IMR-90 (cell line): ENCODE data around the gene NCKIPSD. TPM values are rescaled to one million over a fixed set of nuclear protein-coding genes. Genes with fewer than 3 reads are reported as not detected.
A peak's percentile ranks its signal among the peaks of the same experiment; 100 is the strongest.

ENCODE experiments used
- ATAC-seq: fragments of 200-7000 bp; cut with Tn5 transposase; 2 replicates; pipeline ENCODE4 v1.9.1; 2020; ENCODE audit warnings: low read depth, mild to moderate bottlenecking, moderate library complexity
- BruUV-seq: library from RNA; stranded (reverse); fragments of 400-500 nt; replicated peaks from 2 replicates; lab custom pipeline; 2021; lab: Mats Ljungman, UMichigan
- CTCF ChIA-PET: fragments of 300-600 bp; formaldehyde crosslinking; extraction: SDS; loops from one replicate; lab custom pipeline; 2021; ENCODE audit warnings: antibody characterized with exemption; lab: Yijun Ruan, JAX
- POLR2A ChIA-PET: fragments of 300-600 bp; sonication (Branson Sonifier 250); formaldehyde crosslinking; loops from one replicate; lab custom pipeline; 2022; ENCODE audit warnings: antibody characterized with exemption; ENCODE audit not compliant: unreplicated experiment; lab: Charles Lee
- DNase-seq: peaks from one replicate; pipeline ENCODE4 v3.0.0; 2013
- H2AFZ ChIP-seq: replicated peaks from 2 replicates; pipeline ENCODE3; 2013; ENCODE audit warnings: low read length, mild to moderate bottlenecking; ENCODE audit not compliant: poor library complexity
- H2AK5ac ChIP-seq: 2 replicates; pipeline ENCODE4 v1.6.1; 2013; ENCODE audit warnings: low read depth, low read length, inconsistent platforms
- H2AK9ac ChIP-seq: replicated peaks from 2 replicates; pipeline ENCODE3; 2013; ENCODE audit warnings: mild to moderate bottlenecking, low read depth, low read length, moderate library complexity; ENCODE audit not compliant: poor library complexity
- H2BK120ac ChIP-seq: 2 replicates; pipeline ENCODE4 v1.6.1; 2013; ENCODE audit warnings: low read depth, low read length, inconsistent platforms
- H2BK15ac ChIP-seq: 3 replicates; pipeline ENCODE4 v1.6.1; 2013; ENCODE audit warnings: low read depth, low read length, inconsistent platforms
- H2BK20ac ChIP-seq: 2 replicates; pipeline ENCODE4 v1.6.1; 2013; ENCODE audit warnings: low read depth, mild to moderate bottlenecking, inconsistent platforms, low read length, moderate library complexity
- H2BK5ac ChIP-seq: 2 replicates; pipeline ENCODE4 v1.6.1; 2013; ENCODE audit warnings: mild to moderate bottlenecking, low read depth, low read length, inconsistent platforms; ENCODE audit not compliant: poor library complexity, severe bottlenecking
- H3K14ac ChIP-seq: replicated peaks from 2 replicates; pipeline ENCODE4 v1.6.1; 2013; ENCODE audit warnings: low read depth, low read length, inconsistent platforms
- H3K18ac ChIP-seq: 2 replicates; pipeline ENCODE4 v1.6.1; 2013; ENCODE audit warnings: low read depth, low read length, control low read depth
- H3K23ac ChIP-seq: 2 replicates; pipeline ENCODE4 v1.6.1; 2013; ENCODE audit warnings: low read depth, low read length, inconsistent platforms
- H3K27ac ChIP-seq: 2 replicates; pipeline ENCODE4 v1.5.1; 2013; ENCODE audit warnings: mild to moderate bottlenecking, control low read depth, low read length; ENCODE audit not compliant: insufficient read depth
- H3K27me3 ChIP-seq: 2 replicates; pipeline ENCODE4 v1.6.1; 2013; ENCODE audit warnings: low read length; ENCODE audit not compliant: control insufficient read depth, insufficient read depth
- H3K36me3 ChIP-seq: 2 replicates; pipeline ENCODE4 v1.6.1; 2013; ENCODE audit warnings: low read length, mixed read lengths; ENCODE audit not compliant: control insufficient read depth, insufficient read depth
- H3K4ac ChIP-seq: 2 replicates; pipeline ENCODE4 v1.6.1; 2013; ENCODE audit warnings: low read depth, low read length, inconsistent platforms
- H3K4me1 ChIP-seq: 2 replicates; pipeline ENCODE4 v1.6.1; 2013; ENCODE audit warnings: low read length, mixed read lengths; ENCODE audit not compliant: control insufficient read depth, insufficient read depth
- H3K4me2 ChIP-seq: 2 replicates; pipeline ENCODE4 v1.6.1; 2013; ENCODE audit warnings: low read depth, mild to moderate bottlenecking, control low read depth, low read length, moderate library complexity
- H3K4me3 ChIP-seq: 2 replicates; pipeline ENCODE4 v1.5.1; 2013; ENCODE audit warnings: low read depth, mild to moderate bottlenecking, control low read depth, low read length, moderate library complexity; ENCODE audit not compliant: insufficient read depth
- H3K56ac ChIP-seq: 2 replicates; pipeline ENCODE4 v1.6.1; 2013; ENCODE audit warnings: low read length, inconsistent platforms; ENCODE audit not compliant: insufficient read depth; ENCODE audit errors: extremely low read depth
- H3K79me1 ChIP-seq, 2 experiments: 2 replicates each; pipeline ENCODE4 v1.6.1; 2013; ENCODE audit warnings: low read length in 2 of 2, inconsistent platforms in 1 of 2, low read depth in 1 of 2
- H3K9ac ChIP-seq: 2 replicates; pipeline ENCODE4 v1.6.1; 2013; ENCODE audit warnings: low read depth, low read length, control low read depth
- H3K9me1 ChIP-seq: 2 replicates; pipeline ENCODE4 v1.6.1; 2013; ENCODE audit warnings: low read length, inconsistent platforms; ENCODE audit not compliant: insufficient read depth
- H3K9me3 ChIP-seq: 2 replicates; pipeline ENCODE4 v1.6.1; 2013; ENCODE audit warnings: low read length; ENCODE audit not compliant: control insufficient read depth, insufficient read depth
- H4K20me1 ChIP-seq: 2 replicates; pipeline ENCODE4 v1.6.1; 2013; ENCODE audit warnings: low read length, inconsistent platforms; ENCODE audit not compliant: insufficient read depth
- H4K5ac ChIP-seq: 2 replicates; pipeline ENCODE4 v1.6.1; 2013; ENCODE audit warnings: mild to moderate bottlenecking, low read depth, low read length, control low read depth
- H4K8ac ChIP-seq, 2 experiments: 2 replicates each; pipeline ENCODE4 v1.6.1; 2013; ENCODE audit warnings: low read depth in 2 of 2, low read length in 2 of 2, control low read depth in 1 of 2, inconsistent platforms in 1 of 2
- H4K91ac ChIP-seq: 2 replicates; pipeline ENCODE4 v1.6.1; 2013; ENCODE audit warnings: low read depth, low read length, inconsistent platforms; ENCODE audit not compliant: insufficient read depth
- CHD1 ChIP-seq: IDR thresholded peaks from 2 replicates; pipeline ENCODE4 v1.6.1; 2012; ENCODE audit warnings: low read depth, low read length, improper control_type of control experiment
- ELK1 ChIP-seq: fragments of 150-350 bp; IDR thresholded peaks from 2 replicates; pipeline ENCODE4 v1.6.1; 2016; ENCODE audit warnings: low read depth, mild to moderate bottlenecking, low read length, moderate library complexity, borderline replicate concordance
- NFE2L2 ChIP-seq: fragments of 150-350 bp; IDR thresholded peaks from 2 replicates; pipeline ENCODE4 v1.6.1; 2016; ENCODE audit warnings: low read depth, mild to moderate bottlenecking, low read length
- RAD21 ChIP-seq: IDR thresholded peaks from 2 replicates; pipeline ENCODE4 v1.6.1; 2012; ENCODE audit warnings: low read length, improper control_type of control experiment
- WGBS, 2 experiments: methylation state at CpG; one replicate each; pipeline versions ENCODE4 v1.1.5 to v1.1.7; 2013; ENCODE audit warnings: missing lambda C conversion rate in 2 of 2; ENCODE audit not compliant: insufficient read length in 1 of 2; ENCODE audit errors: extremely low coverage in 2 of 2; 5-methylcytosine and 5-hydroxymethylcytosine counted together
- dilution Hi-C: fragments of 300-500 bp; cut with HindIII; formaldehyde crosslinking; loops from one replicate; pipeline ENCODE4 v1.14.3; 2018; ENCODE audit warnings: low sequenced_read_pairs; ENCODE audit not compliant: unreplicated experiment
- in situ Hi-C: fragments of 300-500 bp; cut with MboI; formaldehyde crosslinking; loops from 3 replicates; pipeline ENCODE4 v1.14.3; 2019; ENCODE audit warnings: low sequenced_read_pairs, inconsistent platforms, mixed read lengths
- intact Hi-C: fragments of 100-400 bp; cut with micrococcal nuclease; formaldehyde crosslinking; loops from 2 replicates; pipeline ENCODE4 v1.10.0; 2022
- polyA plus RNA-seq, 3 experiments: library from polyadenylated mRNA; depleted of rRNA; stranded (reverse); fragments of >200 nt; gene quantifications; 2 replicates each; pipeline ENCODE4 v1.2.3, GENCODE V29; 2012; ENCODE audit warnings: low replicate concordance in 1 of 3
- total RNA-seq: library from RNA; depleted of rRNA; stranded (reverse); fragments of >200 nt; gene quantifications from 2 replicates; pipeline ENCODE4 v1.2.3, GENCODE V29; 2012

Gene NCKIPSD
- total and polyA plus RNA-seq, 2 of the 4 experiments (the other 2 are of a cell fraction), result 21.0 to 38.3 TPM

- H3K4me3 ChIP-seq, result peak overlapping the region; percentile 99
- H4K8ac ChIP-seq, result peak overlapping the region; percentile 65 to 91
- peak overlapping the region; percentile 99 for H2AK9ac ChIP-seq
- intact Hi-C loops (loop anchor here (2.0 to 5.0 kb wide), 2 partner anchors 50 to 218 kb away; partner anchors contain the start of gene SLC26A6), in situ Hi-C loops (no loop called here), dilution Hi-C loops (no loop called here)
- peak overlapping the region; percentile 26 for H3K18ac ChIP-seq
- H3K23ac ChIP-seq, result peak overlapping the region; percentile 95
- CTCF ChIA-PET, result interaction anchor here (1.0 kb wide), 1 partner anchor 22 kb away, joined by 4 read pairs; no protein-coding TSS in a partner anchor
- H4K91ac ChIP-seq, result peak overlapping the region; percentile 93
- 7% methylated on average over 8 of the region's 13 CpGs; no CpG with 5 or more reads in 1 of the 2 experiments for WGBS, 2 experiments
- peak overlapping the region; percentile 99 for H3K9ac ChIP-seq
- H2AK5ac ChIP-seq, result peak overlapping the region; percentile 90
- H3K27me3 ChIP-seq, result no peaks in the 10 kb centered on the region
- DNase-seq (no peak), ATAC-seq (no peak)
- H2BK20ac ChIP-seq, result peak overlapping the region; percentile 41; the same call in 1 of the 2 replicates
- peak overlapping the region; percentile 100 for H2AFZ ChIP-seq
- peak overlapping the region; percentile 83 for H3K4ac ChIP-seq
- peak overlapping the region; percentile 67 for H4K5ac ChIP-seq
- BruUV-seq, result no TSS peak
- H4K20me1 ChIP-seq, result peaks cover 44% of the 10 kb centered on the region
- POLR2A ChIA-PET, result no interaction called here
- peak overlapping the region; percentile 49; the same call in 1 of the 2 replicates for H3K56ac ChIP-seq
- TF ChIP-seq NFE2L2, result no peak
- no peak for TF ChIP-seq CHD1
- TF ChIP-seq RAD21, result no peak
- no peak for TF ChIP-seq ELK1
- peaks cover 48% of the 10 kb centered on the region for H3K9me1 ChIP-seq
- peak overlapping the region; percentile 53; the same call in 2 of the 3 replicates for H2BK15ac ChIP-seq
- no peaks in the 10 kb centered on the region for H3K9me3 ChIP-seq
- peak overlapping the region; percentile 84 for H3K4me2 ChIP-seq
- peak overlapping the region; percentile 97 for H3K27ac ChIP-seq
- H3K79me1 ChIP-seq, result peaks cover 27 to 78% of the 10 kb centered on the region in 2 experiments
- H3K14ac ChIP-seq, result peak overlapping the region; percentile 98
- H2BK5ac ChIP-seq, result peak overlapping the region; percentile 98
- H3K4me1 ChIP-seq, result peaks cover 47% of the 10 kb centered on the region
- peaks cover 51% of the 10 kb centered on the region for H3K36me3 ChIP-seq
- peak overlapping the region; percentile 62; the same call in 1 of the 2 replicates for H2BK120ac ChIP-seq
These were observed 467 bp downstream of the NCKIPSD start for GRCh38 chr3:48685293-48685602.
